Mesangial cell (primary cell): ENCODE data around the gene USP17L27. TPM values are rescaled to one million over a fixed set of nuclear protein-coding genes. Genes with fewer than 3 reads are reported as not detected.

Experiments used
- total RNA-seq: library from RNA; depleted of rRNA; stranded (reverse); fragments of >200 nt; gene quantifications from 2 replicates; pipeline ENCODE4 v1.2.3, GENCODE V29; 2015

Gene USP17L27
- not detected in 2 replicates for total RNA-seq

GRCh38 chr4:9343848-9344247 lies at the start of gene USP17L27:
Gene USP17L27 (plus strand): TSS chr4:9344148. CDS start chr4:9344148, 0 bp downstream.

GRCh38 chr4:9324865-9325264 lies 19.1 kb upstream of the USP17L27 start, which contains the start of gene USP17L24:
Gene USP17L24 (plus strand): TSS chr4:9325165. CDS start chr4:9325165, 0 bp downstream.

GRCh38 chr4:9329611-9330010 lies 14.3 kb upstream of the USP17L27 start, which contains the start of gene USP17L25:
Gene USP17L25 (plus strand): TSS chr4:9329911. CDS start chr4:9329911, 0 bp downstream.

GRCh38 chr4:9334358-9334757 lies 9.6 kb upstream of the USP17L27 start, which contains the start of gene USP17L26:
Gene USP17L26 (plus strand): TSS chr4:9334658. CDS start chr4:9334658, 0 bp downstream.

GRCh38 chr4:9339103-9339502 lies 4.8 kb upstream of the USP17L27 start, which contains the start of gene USP17L5:
Gene USP17L5 (plus strand): TSS chr4:9339403. CDS start chr4:9339403, 0 bp downstream.

GRCh38 chr4:9348593-9348992 lies 4.6 kb downstream of the USP17L27 start, which contains the start of gene USP17L28:
Gene USP17L28 (plus strand): TSS chr4:9348893. CDS start chr4:9348893, 0 bp downstream.

GRCh38 chr4:9353338-9353737 lies 9.4 kb downstream of the USP17L27 start, which contains the start of gene USP17L29:
Gene USP17L29 (plus strand): TSS chr4:9353638. CDS start chr4:9353638, 0 bp downstream.

GRCh38 chr4:9362829-9363228 lies 18.9 kb downstream of the USP17L27 start, which contains the start of gene USP17L30:
Gene USP17L30 (plus strand): TSS chr4:9363129. CDS start chr4:9363129, 0 bp downstream.

Other genes with a start within 250 kb of the USP17L27 start
- gene FAM90A26, start 173.7 kb upstream of the USP17L27 start, total RNA-seq = not detected in 2 replicates
- not detected in 2 replicates for gene USP17L10, start 133.5 kb upstream of the USP17L27 start, total RNA-seq
- gene USP17L11, start 128.7 kb upstream of the USP17L27 start, total RNA-seq = not detected in 2 replicates
- not detected in 2 replicates for gene USP17L12, start 124.0 kb upstream of the USP17L27 start, total RNA-seq
- not detected in 2 replicates for gene USP17L13, start 119.3 kb upstream of the USP17L27 start, total RNA-seq
- not detected in 2 replicates for gene USP17L15, start 109.8 kb upstream of the USP17L27 start, total RNA-seq
- gene USP17L17, start 100.3 kb upstream of the USP17L27 start, total RNA-seq = not detected in 2 replicates
- gene USP17L18, start 95.5 kb upstream of the USP17L27 start, total RNA-seq = not detected in 2 replicates
- gene USP17L19, start 90.8 kb upstream of the USP17L27 start, total RNA-seq = not detected in 2 replicates
- not detected in 2 replicates for gene USP17L20, start 86.0 kb upstream of the USP17L27 start, total RNA-seq
- not detected in 2 replicates for gene USP17L21, start 81.3 kb upstream of the USP17L27 start, total RNA-seq
- not detected in 2 replicates for gene USP17L22, start 76.5 kb upstream of the USP17L27 start, total RNA-seq
- not detected in 2 replicates for gene USP17L24, start 19.0 kb upstream of the USP17L27 start, total RNA-seq
- gene USP17L25, start 14.2 kb upstream of the USP17L27 start, total RNA-seq = not detected in 2 replicates
- gene USP17L26, start 9.5 kb upstream of the USP17L27 start, total RNA-seq = not detected in 2 replicates
- not detected in 2 replicates for gene USP17L5, start 4.7 kb upstream of the USP17L27 start, total RNA-seq
- not detected in 2 replicates for gene USP17L28, start 4.7 kb downstream of the USP17L27 start, total RNA-seq
- gene USP17L29, start 9.5 kb downstream of the USP17L27 start, total RNA-seq = not detected in 2 replicates
- not detected in 2 replicates for gene USP17L30, start 19.0 kb downstream of the USP17L27 start, total RNA-seq
- not detected in 2 replicates for gene DEFB131A, start 100.3 kb downstream of the USP17L27 start, total RNA-seq